HG02840 (cell line): ENCODE measurements around the gene MEGF11.
"Not testable (repeated sequence)": the region's sequence is repeated elsewhere in the genome, so short reads cannot be mapped to it uniquely, and the experiment has no call there.

Experiments
- ATAC-seq: cut with Tn5 transposase; IDR thresholded peaks from one replicate; pipeline ENCODE4 v1.9.1; 2021; ENCODE audit warnings: mild to moderate bottlenecking, moderate library complexity, moderate number of reproducible peaks; ENCODE audit not compliant: unreplicated experiment, low FRiP score

Gene MEGF11

GRCh38 chr15:65887565-65887964 is 366.0 kb downstream of the MEGF11 start:
- no peak for ATAC-seq

GRCh38 chr15:65885668-65886218 is 367.8 kb downstream of the MEGF11 start:
- ATAC-seq: no peak

GRCh38 chr15:65884511-65884910 is 369.0 kb downstream of the MEGF11 start:
- ATAC-seq: no peak

- no peak for ATAC-seq
These were observed 370.0 kb downstream of the MEGF11 start for GRCh38 chr15:65883571-65883970.

- ATAC-seq: no peak
These were observed 371.6 kb downstream of the MEGF11 start for GRCh38 chr15:65881766-65882434.

- no peak for ATAC-seq
These were observed 375.8 kb downstream of the MEGF11 start for GRCh38 chr15:65877749-65878148.

GRCh38 chr15:65875458-65875857 is 378.1 kb downstream of the MEGF11 start:
- ATAC-seq: no peak

- no peak for ATAC-seq
These were observed 380.3 kb downstream of the MEGF11 start for GRCh38 chr15:65873256-65873655.

- not testable (repeated sequence) for ATAC-seq
These were observed 381.0 kb downstream of the MEGF11 start for GRCh38 chr15:65872596-65872995.

GRCh38 chr15:65871886-65872285 is 381.7 kb downstream of the MEGF11 start:
- not testable (repeated sequence) for ATAC-seq

- ATAC-seq: no peak
These were observed 382.5 kb downstream of the MEGF11 start for GRCh38 chr15:65870889-65871533.

GRCh38 chr15:65869954-65870871 is 383.3 kb downstream of the MEGF11 start:
- ATAC-seq: no peak

- ATAC-seq: peak; percentile 93
These were observed 384.2 kb downstream of the MEGF11 start, which contains the start of gene RAB11A for GRCh38 chr15:65869126-65869953. TSS of gene RAB11A (plus strand) at chr15:65869491. CDS start at chr15:65869586, 95 bp downstream.

GRCh38 chr15:65868546-65869125 is 384.9 kb downstream of the MEGF11 start:
- no peak for ATAC-seq

- ATAC-seq: not testable (repeated sequence)
These were observed 385.6 kb downstream of the MEGF11 start for GRCh38 chr15:65867933-65868332.

- no peak for ATAC-seq
These were observed 386.3 kb downstream of the MEGF11 start for GRCh38 chr15:65867244-65867643.

GRCh38 chr15:65863106-65863505 is 390.4 kb downstream of the MEGF11 start:
- ATAC-seq: no peak

- ATAC-seq: no peak
These were observed 390.9 kb downstream of the MEGF11 start for GRCh38 chr15:65862682-65863081.

GRCh38 chr15:65857718-65858402 is 395.7 kb downstream of the MEGF11 start:
- ATAC-seq: no peak
